WERI-Rb-1 (cell line): ENCODE results near the gene PDE6A.

Experiments
- DNase-seq: peaks from one replicate; pipeline ENCODE4 v3.0.0-alpha.2; 2020
- H3K27ac ChIP-seq: fragments of 250-450 bp; sonication (Bioruptor Pico); 2 replicates; pipeline ENCODE4 v1.5.1; 2020; ENCODE audit warnings: mild to moderate bottlenecking, moderate library complexity
- H3K27me3 ChIP-seq: fragments of 250-450 bp; sonication (Bioruptor Pico); 2 replicates; pipeline ENCODE4 v1.5.1; 2021; ENCODE audit warnings: mild to moderate bottlenecking, low read depth, moderate library complexity; ENCODE audit not compliant: insufficient read depth, severe bottlenecking
- H3K36me3 ChIP-seq: fragments of 250-450 bp; sonication (Bioruptor Pico); 2 replicates; pipeline ENCODE4 v1.5.1; 2020; ENCODE audit warnings: mild to moderate bottlenecking, moderate library complexity
- H3K4me3 ChIP-seq: 2 replicates; pipeline ENCODE4 v1.5.1; 2011; ENCODE audit warnings: low read depth, mild to moderate bottlenecking, control low read depth, low read length
- H3K9me3 ChIP-seq: fragments of 250-450 bp; sonication (Bioruptor Pico); 2 replicates; pipeline ENCODE4 v1.5.1; 2021; ENCODE audit warnings: mild to moderate bottlenecking, moderate library complexity; ENCODE audit not compliant: severe bottlenecking
- TF ChIP-seq, protein P1 (sequence below): IDR thresholded peaks from 2 replicates; pipeline ENCODE4 v1.5.1; 2011; ENCODE audit warnings: low read depth, mild to moderate bottlenecking, control low read depth, inconsistent platforms, low read length

The PDE6A gene

DNA sequence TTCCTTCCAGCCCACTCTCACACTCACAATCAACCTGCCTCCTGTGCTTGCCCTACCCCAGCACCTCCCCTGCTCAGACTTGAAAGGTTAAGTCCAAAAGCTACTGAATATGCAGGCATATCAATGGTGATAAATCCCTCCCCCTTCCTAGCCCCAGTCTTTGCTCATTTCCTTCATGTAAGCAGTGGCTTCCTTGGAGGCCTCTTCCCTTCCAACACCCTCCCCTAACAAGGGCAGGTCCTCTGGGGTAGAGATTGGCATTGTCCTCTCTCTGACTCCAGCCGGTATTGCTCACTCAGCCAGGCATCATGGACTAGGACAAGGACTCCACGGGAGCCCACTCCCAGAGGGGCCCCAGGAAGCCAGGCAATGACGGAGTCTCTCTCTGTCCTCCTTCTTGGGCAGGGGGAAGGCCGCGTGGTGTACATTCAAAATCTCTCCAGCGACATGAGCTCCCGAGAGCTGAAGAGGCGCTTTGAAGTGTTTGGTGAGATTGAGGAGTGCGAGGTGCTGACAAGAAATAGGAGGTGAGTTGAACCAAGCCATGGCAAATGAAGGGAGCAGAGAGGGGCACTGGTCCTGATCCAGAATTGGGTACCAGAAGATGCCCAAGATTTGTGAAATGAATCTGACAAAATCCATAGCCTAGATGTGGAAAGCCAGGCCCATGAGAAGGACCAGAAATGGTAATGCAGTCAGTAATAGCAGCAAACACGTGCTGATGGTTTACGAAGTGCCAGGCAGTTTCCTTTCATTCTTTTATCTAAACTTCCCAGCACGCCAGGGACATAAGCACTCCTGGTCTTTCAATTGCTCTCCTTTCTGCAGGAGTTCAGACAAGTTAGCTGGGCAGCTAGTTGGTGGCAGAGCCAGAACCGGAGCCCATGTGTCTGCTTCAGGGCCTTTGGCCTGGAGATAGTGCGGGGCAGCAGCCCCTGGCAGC, 102.5 kb downstream of the PDE6A start:
- TF ChIP-seq, protein P1, sequence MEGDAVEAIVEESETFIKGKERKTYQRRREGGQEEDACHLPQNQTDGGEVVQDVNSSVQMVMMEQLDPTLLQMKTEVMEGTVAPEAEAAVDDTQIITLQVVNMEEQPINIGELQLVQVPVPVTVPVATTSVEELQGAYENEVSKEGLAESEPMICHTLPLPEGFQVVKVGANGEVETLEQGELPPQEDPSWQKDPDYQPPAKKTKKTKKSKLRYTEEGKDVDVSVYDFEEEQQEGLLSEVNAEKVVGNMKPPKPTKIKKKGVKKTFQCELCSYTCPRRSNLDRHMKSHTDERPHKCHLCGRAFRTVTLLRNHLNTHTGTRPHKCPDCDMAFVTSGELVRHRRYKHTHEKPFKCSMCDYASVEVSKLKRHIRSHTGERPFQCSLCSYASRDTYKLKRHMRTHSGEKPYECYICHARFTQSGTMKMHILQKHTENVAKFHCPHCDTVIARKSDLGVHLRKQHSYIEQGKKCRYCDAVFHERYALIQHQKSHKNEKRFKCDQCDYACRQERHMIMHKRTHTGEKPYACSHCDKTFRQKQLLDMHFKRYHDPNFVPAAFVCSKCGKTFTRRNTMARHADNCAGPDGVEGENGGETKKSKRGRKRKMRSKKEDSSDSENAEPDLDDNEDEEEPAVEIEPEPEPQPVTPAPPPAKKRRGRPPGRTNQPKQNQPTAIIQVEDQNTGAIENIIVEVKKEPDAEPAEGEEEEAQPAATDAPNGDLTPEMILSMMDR = no peak

DNA sequence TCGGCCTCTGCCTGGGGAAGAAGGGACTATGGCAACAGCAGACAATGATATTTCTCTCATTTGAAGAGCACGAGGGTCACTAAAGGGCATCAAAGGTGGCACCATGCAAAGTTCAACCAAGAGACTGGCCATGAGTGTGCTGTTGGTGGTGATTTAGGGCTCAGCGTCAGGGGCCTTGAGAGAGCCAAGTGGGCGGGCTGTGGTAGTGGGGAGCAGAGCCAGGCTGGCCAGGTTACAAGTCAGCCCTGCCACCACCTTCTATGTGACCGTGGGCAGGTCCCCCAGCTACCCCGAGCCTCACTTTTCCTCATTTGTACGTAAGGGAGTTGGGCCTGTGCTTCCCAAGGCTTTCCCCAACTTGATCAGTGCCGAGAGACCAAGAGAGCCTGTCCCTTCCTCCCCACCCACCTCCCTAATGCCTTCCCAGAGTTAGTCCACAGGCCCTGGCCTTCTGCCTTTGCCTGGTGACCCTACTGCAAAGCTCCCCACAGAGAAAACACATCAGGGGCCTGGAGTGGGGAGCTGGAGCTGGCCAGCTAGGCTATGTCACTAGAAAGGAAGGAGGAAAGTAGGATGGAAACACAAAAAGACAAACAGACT, 104.3 kb downstream of the PDE6A start:
- TF ChIP-seq, protein P1 = no peak
- H3K27ac ChIP-seq = no peak overlapping the region
- H3K9me3 ChIP-seq = no peaks in the 10 kb centered on the region
- no peak overlapping the region for H3K4me3 ChIP-seq
- DNase-seq = no peak
- no peaks in the 10 kb centered on the region for H3K36me3 ChIP-seq
- H3K27me3 ChIP-seq = no peaks in the 10 kb centered on the region

More for the DNA sequence above, 102.5 kb downstream of the PDE6A start:
- H3K27me3 ChIP-seq = no peaks in the 10 kb centered on the region
- no peaks in the 10 kb centered on the region for H3K36me3 ChIP-seq
- H3K27ac ChIP-seq = no peak overlapping the region
- H3K9me3 ChIP-seq = no peaks in the 10 kb centered on the region
- DNase-seq = no peak
- no peak overlapping the region for H3K4me3 ChIP-seq

DNA sequence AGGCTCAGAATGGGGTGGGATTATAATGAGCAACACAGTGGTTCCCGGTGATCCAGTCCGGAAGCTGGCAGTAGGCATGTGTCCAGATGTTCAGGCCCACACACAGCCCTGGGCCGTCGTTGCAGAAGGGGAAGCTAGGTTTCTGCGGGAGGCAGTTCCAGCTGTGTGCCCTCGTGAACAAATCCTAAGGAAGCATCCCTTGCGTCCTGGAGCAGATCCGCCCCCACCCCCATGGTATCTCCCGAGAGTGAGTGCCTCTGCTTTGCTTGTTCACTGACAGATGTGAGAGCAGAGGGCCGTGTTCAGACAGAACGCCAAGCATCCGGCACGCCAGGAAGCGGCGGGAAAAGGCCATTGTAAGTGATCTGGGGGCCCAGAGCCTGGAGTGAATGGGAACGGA, 104.8 kb downstream of the PDE6A start:
- no peaks in the 10 kb centered on the region for H3K9me3 ChIP-seq
- no peak for DNase-seq
- no peak overlapping the region for H3K27ac ChIP-seq
- H3K27me3 ChIP-seq = no peaks in the 10 kb centered on the region
- H3K4me3 ChIP-seq = no peak overlapping the region
- H3K36me3 ChIP-seq = no peaks in the 10 kb centered on the region
- TF ChIP-seq, protein P1 = no peak

DNA sequence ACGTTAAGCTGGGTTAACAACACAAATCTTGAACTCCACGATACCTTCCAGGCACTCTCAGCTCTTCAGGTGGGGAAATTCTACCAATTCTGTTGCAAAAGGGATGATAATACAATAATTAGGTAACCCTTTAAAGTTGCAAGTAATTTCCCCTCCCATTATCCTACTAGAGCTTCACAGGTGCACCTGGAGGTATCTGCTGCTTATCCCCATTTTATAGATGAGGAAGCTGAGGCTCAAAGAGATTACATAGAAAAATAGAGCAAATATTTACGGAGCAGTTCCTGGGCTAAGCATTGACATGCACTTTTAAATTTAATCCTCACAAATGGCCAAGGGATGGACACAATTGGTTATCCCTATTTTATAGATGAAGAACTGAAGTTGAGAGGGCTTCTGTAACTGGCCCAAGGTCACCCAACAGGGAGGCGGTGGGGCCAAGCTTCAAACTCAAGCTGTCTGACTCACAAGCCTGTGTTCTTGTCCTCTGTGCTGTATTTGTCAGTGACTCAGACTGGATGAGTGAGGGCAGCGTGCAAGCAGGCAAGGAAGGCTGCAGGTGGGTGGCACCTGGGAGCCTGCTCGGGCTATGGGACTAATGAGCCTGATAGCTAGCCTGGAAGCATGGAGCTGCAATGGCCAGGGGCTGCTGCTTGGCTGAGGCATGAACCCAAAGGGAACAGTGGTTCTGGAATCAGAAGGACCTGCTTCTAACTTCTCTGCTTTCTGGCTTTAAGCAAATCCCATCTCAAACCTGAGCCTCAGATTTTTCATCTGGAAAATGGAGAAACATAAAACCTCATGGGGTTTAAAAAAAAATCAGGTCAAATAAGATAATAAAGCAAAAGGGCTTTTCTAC, 105.5 kb downstream of the PDE6A start:
- DNase-seq = no peak
- H3K27me3 ChIP-seq = no peaks in the 10 kb centered on the region
- no peak overlapping the region for H3K27ac ChIP-seq
- no peaks in the 10 kb centered on the region for H3K36me3 ChIP-seq
- TF ChIP-seq, protein P1 = no peak
- no peaks in the 10 kb centered on the region for H3K9me3 ChIP-seq
- H3K4me3 ChIP-seq = no peak overlapping the region

DNA sequence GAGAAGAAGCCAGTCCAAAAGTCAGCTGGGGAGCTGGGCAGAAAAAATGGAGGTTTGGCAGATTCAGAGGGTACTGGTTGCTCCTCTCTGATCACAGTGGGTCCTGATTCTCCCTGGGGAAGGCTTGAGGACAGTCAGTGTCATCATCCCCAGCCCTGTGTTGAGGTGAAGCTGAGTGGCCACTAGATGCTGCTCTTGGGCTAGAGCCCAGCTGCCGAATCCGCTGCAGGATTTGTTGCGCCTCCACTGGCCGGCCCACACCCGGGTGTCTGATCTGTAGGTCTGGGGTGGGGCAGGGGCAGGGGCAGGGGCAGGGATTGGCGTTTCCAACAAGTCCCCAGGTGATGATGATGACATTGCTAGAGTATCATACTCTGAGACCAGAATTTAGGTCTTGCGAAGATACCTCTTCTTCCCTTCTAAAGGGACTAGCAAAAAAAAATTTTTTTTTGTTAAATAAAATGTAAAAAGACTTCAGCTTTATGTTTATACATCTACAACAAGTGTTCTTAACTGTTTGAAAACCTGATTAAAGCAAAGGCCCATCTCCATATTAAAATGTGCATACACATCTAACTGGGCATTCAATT, 106.8 kb downstream of the PDE6A start:
- DNase-seq = peak; percentile 82
- Histone ChIP-seq H3K27me3 (no peaks in the 10 kb centered on the region), H3K9me3 (no peaks in the 10 kb centered on the region), H3K4me3 (no peak overlapping the region), H3K27ac (no peak overlapping the region), H3K36me3 (no peaks in the 10 kb centered on the region)
- TF ChIP-seq, protein P1 = peak; percentile 98
